SH-SY5Y (cell line): ENCODE data around the gene BTLA.

Source experiments
- GATA2 ChIP-seq: IDR thresholded peaks from 2 replicates; pipeline ENCODE4 v1.6.1; 2011; ENCODE audit warnings: mild to moderate bottlenecking, low read depth, low read length
- GATA3 ChIP-seq: IDR thresholded peaks from 2 replicates; pipeline ENCODE4 v1.6.1; 2011; ENCODE audit warnings: low read depth, mild to moderate bottlenecking, low read length, moderate library complexity

BTLA gene

GRCh38 chr3:112425858-112426750 is 73.2 kb downstream of the BTLA start:
- TF ChIP-seq GATA2, result no peak
- no peak for TF ChIP-seq GATA3

- TF ChIP-seq GATA2 (no peak), GATA3 (no peak)
These were observed 73.9 kb downstream of the BTLA start for GRCh38 chr3:112425382-112425781.

GRCh38 chr3:112424394-112424793 is 74.9 kb downstream of the BTLA start:
- TF ChIP-seq GATA3 (no peak), GATA2 (no peak)

- TF ChIP-seq GATA3, result no peak
- TF ChIP-seq GATA2, result no peak
These were observed 81.5 kb downstream of the BTLA start for GRCh38 chr3:112417696-112418318.

- TF ChIP-seq GATA2, result no peak
- TF ChIP-seq GATA3, result no peak
These were observed 82.7 kb downstream of the BTLA start for GRCh38 chr3:112416391-112417212.

- TF ChIP-seq GATA3 (no peak), GATA2 (no peak)
These were observed 83.9 kb downstream of the BTLA start for GRCh38 chr3:112415390-112415789.
